ENCODE data around the gene MAFF.

The MAFF gene

GRCh38 chr22:38248280-38248679, 46.5 kb downstream of the MAFF start:
- no peak for DNase-seq (ENCODE audit: low spot score in 2 of 2)
- Histone ChIP-seq H3K36me3 (replicated peaks) (peaks cover 4% of the 10 kb centered on the region; the same call in 1 of the 2 replicates), H3K27me3 (ENCODE audit: low read depth) (no peaks in the 10 kb centered on the region), H3K4me1 (no peaks in the 10 kb centered on the region), H3K9me3 (no peaks in the 10 kb centered on the region), H3K4me3 (no peak overlapping the region)
- in situ Hi-C loops (cut with MboI; ENCODE audit: low sequenced_read_pairs): no loop called here

DNA sequence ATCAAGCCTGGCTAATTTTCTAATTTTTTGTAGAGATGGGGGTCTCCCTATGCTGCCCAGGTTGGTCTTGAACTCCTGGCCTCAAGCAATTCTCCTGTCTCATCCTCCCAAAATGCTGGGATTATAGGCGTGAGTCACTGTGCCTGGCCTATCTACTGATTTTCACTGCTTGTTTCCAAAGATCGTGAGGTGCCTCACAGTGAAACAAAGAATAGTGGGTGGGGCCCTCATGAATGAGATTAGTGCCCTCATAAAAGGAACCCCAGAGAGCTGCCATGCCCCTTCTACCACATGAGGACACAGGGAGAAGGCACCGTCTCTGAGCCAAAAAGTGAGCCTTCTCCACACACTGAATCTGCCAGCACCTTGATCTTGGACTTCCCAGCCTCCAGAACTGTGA, 47.5 kb downstream of the MAFF start:
- Histone ChIP-seq H3K4me3 (no peak overlapping the region), H3K4me1 (no peaks in the 10 kb centered on the region), H3K9me3 (no peaks in the 10 kb centered on the region), H3K36me3 (replicated peaks) (peaks cover 4% of the 10 kb centered on the region; the same call in 1 of the 2 replicates), H3K27me3 (ENCODE audit: low read depth) (no peaks in the 10 kb centered on the region)
- in situ Hi-C loops (cut with MboI; ENCODE audit: low sequenced_read_pairs): no loop called here
- no peak for DNase-seq (ENCODE audit: low spot score in 2 of 2)

- DNase-seq (ENCODE audit: low spot score in 2 of 2): no peak
These were observed 48.2 kb downstream of the MAFF start for GRCh38 chr22:38249803-38250642.

DNA sequence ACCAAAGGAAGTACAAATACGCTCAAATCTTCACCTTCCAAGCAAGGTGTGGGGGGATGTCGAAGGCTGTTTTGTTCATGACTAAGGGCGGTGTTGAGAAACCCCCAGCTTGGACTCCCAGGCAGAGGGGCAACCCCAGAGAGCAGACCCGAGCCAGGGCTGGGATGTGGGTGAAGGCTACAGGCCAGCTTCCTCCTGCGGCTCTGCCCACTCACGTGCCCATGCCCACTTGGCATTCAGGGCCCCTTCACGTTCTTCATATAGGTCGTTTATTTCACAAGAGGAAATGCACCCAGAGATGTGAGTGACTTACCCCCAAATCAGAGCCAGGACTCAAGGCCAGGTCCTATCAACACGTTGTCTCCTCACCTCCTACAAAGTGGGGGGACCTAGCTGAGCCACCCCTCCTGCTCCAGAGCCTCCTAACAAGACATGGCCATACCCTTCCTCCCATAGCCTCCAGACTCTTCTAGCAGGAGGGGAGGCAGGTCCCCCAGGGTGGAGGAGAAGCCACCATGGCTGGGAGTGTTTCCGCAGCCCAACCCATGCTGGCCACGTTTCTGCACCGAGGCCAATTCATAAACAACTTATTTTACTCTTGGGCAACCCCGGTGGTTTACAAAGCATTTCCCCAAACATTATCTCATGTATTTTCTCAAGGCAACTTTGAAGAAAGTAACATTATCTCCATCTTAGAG, 49.0 kb downstream of the MAFF start:
- DNase-seq (ENCODE audit: low spot score in 2 of 2): no peak
- Histone ChIP-seq H3K4me1 (no peaks in the 10 kb centered on the region), H3K4me3 (no peak overlapping the region), H3K27me3 (ENCODE audit: low read depth) (no peaks in the 10 kb centered on the region), H3K9me3 (no peaks in the 10 kb centered on the region), H3K36me3 (replicated peaks) (no peaks in the 10 kb centered on the region; the same call in 1 of the 2 replicates)
- in situ Hi-C loops (cut with MboI; ENCODE audit: low sequenced_read_pairs): no loop called here

More at GRCh38 chr22:38249803-38250642, 48.2 kb downstream of the MAFF start:
- Histone ChIP-seq H3K4me3 (no peak overlapping the region), H3K4me1 (no peaks in the 10 kb centered on the region), H3K36me3 (replicated peaks) (no peaks in the 10 kb centered on the region; the same call in 1 of the 2 replicates), H3K9me3 (no peaks in the 10 kb centered on the region), H3K27me3 (ENCODE audit: low read depth) (no peaks in the 10 kb centered on the region)
- in situ Hi-C loops (cut with MboI; ENCODE audit: low sequenced_read_pairs): no loop called here

GRCh38 chr22:38251341-38251692, 49.5 kb downstream of the MAFF start:
- in situ Hi-C loops (cut with MboI; ENCODE audit: low sequenced_read_pairs): no loop called here
- H3K9me3 ChIP-seq: no peaks in the 10 kb centered on the region

GRCh38 chr22:38255697-38256096, 53.9 kb downstream of the MAFF start:
- in situ Hi-C loops (cut with MboI; ENCODE audit: low sequenced_read_pairs): no loop called here
- Histone ChIP-seq H3K4me1 (no peaks in the 10 kb centered on the region), H3K36me3 (replicated peaks) (no peaks in the 10 kb centered on the region)

More at GRCh38 chr22:38251341-38251692, 49.5 kb downstream of the MAFF start:
- H3K4me3 ChIP-seq: no peak overlapping the region
- DNase-seq (ENCODE audit: low spot score in 2 of 2): no peak
- no peaks in the 10 kb centered on the region; the same call in 1 of the 2 replicates for H3K36me3 ChIP-seq (replicated peaks)
- H3K4me1 ChIP-seq: no peaks in the 10 kb centered on the region
- H3K27me3 ChIP-seq (ENCODE audit: low read depth): no peaks in the 10 kb centered on the region

DNA sequence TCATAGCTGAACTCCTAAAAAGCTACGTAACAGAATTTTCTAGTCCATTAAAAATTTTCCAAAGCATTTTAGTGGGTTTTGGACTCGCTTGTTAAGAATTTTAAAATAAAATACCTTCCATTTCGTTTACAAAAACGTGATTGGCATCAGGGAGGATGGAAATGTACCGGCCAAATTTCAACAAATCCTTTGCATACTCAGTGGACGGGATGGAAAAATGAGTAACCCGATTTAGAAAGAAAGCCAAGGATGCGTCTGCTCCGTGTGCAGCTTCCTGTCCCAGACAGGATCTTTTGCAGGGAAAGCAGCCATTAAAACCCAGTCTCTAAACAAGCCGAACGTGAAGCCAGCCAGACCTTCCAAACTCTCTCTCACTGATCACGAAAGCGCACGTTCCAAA, 55.4 kb downstream of the MAFF start:
- H3K4me3 ChIP-seq: no peak overlapping the region
- no peaks in the 10 kb centered on the region for H3K36me3 ChIP-seq (replicated peaks)
- no peaks in the 10 kb centered on the region for H3K4me1 ChIP-seq
- no peaks in the 10 kb centered on the region for H3K27me3 ChIP-seq (ENCODE audit: low read depth)
- DNase-seq (ENCODE audit: low spot score in 2 of 2): no peak
- no peaks in the 10 kb centered on the region for H3K9me3 ChIP-seq
- in situ Hi-C loops (cut with MboI; ENCODE audit: low sequenced_read_pairs): no loop called here

More at GRCh38 chr22:38255697-38256096, 53.9 kb downstream of the MAFF start:
- no peak for DNase-seq (ENCODE audit: low spot score in 2 of 2)
- Histone ChIP-seq H3K27me3 (ENCODE audit: low read depth) (no peaks in the 10 kb centered on the region), H3K9me3 (no peaks in the 10 kb centered on the region), H3K4me3 (no peak overlapping the region)

- no peaks in the 10 kb centered on the region for H3K27me3 ChIP-seq (ENCODE audit: low read depth)
- no peaks in the 10 kb centered on the region for H3K4me1 ChIP-seq
- no peak for DNase-seq (ENCODE audit: low spot score in 2 of 2)
- no peaks in the 10 kb centered on the region for H3K9me3 ChIP-seq
- no peak overlapping the region for H3K4me3 ChIP-seq
- in situ Hi-C loops (cut with MboI; ENCODE audit: low sequenced_read_pairs): no loop called here
- H3K36me3 ChIP-seq (replicated peaks): no peaks in the 10 kb centered on the region
These were observed 56.0 kb downstream of the MAFF start for GRCh38 chr22:38257650-38258250.

DNA sequence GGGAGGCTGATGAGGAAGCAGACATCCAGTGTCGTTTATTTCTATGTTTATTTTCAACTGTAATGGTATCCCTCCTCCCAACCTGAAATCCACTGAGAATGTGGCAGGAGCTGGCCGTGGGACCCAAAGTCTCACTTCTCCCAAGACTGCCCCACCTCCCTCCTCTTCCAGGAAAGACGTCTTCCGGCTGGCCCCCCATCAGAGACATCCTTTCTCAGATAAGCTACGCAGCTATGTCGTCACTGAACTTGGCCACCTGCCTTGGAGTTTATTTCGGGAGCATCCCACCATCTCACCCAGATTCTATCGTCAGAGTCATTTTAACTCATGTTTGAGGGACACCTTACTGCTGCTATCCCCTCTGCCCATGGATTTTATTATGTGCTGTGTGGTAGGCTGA, 57.1 kb downstream of the MAFF start:
- H3K36me3 ChIP-seq (replicated peaks): no peaks in the 10 kb centered on the region
- in situ Hi-C loops (cut with MboI; ENCODE audit: low sequenced_read_pairs): no loop called here
- no peak for DNase-seq (ENCODE audit: low spot score in 2 of 2)
- H3K4me3 ChIP-seq: no peak overlapping the region
- H3K27me3 ChIP-seq (ENCODE audit: low read depth): no peaks in the 10 kb centered on the region
- H3K4me1 ChIP-seq: no peaks in the 10 kb centered on the region
- H3K9me3 ChIP-seq: no peaks in the 10 kb centered on the region

DNA sequence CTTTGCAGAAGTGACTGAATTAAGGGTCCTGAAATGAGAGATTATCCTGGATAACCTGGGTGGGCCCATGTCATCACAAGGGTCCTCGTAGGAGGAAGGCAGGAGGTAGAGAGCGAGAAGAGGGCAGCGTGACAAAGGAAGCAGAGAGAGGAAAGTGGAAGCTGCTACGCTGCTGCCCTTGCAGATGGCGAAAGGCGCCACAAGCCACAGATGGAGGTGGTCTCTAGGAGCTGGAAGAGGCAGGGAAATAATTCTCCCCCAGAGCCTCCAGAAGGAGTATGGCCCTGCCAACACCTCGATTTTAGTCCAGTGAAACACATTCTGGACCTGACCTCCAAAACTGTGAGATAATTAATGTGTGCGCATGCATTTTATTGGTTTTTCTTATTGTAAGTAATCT, 57.6 kb downstream of the MAFF start:
- Histone ChIP-seq H3K36me3 (replicated peaks) (no peaks in the 10 kb centered on the region), H3K4me1 (no peaks in the 10 kb centered on the region), H3K9me3 (no peaks in the 10 kb centered on the region), H3K27me3 (ENCODE audit: low read depth) (no peaks in the 10 kb centered on the region), H3K4me3 (no peak overlapping the region)
- in situ Hi-C loops (cut with MboI; ENCODE audit: low sequenced_read_pairs): no loop called here
- no peak for DNase-seq (ENCODE audit: low spot score in 2 of 2)

DNA sequence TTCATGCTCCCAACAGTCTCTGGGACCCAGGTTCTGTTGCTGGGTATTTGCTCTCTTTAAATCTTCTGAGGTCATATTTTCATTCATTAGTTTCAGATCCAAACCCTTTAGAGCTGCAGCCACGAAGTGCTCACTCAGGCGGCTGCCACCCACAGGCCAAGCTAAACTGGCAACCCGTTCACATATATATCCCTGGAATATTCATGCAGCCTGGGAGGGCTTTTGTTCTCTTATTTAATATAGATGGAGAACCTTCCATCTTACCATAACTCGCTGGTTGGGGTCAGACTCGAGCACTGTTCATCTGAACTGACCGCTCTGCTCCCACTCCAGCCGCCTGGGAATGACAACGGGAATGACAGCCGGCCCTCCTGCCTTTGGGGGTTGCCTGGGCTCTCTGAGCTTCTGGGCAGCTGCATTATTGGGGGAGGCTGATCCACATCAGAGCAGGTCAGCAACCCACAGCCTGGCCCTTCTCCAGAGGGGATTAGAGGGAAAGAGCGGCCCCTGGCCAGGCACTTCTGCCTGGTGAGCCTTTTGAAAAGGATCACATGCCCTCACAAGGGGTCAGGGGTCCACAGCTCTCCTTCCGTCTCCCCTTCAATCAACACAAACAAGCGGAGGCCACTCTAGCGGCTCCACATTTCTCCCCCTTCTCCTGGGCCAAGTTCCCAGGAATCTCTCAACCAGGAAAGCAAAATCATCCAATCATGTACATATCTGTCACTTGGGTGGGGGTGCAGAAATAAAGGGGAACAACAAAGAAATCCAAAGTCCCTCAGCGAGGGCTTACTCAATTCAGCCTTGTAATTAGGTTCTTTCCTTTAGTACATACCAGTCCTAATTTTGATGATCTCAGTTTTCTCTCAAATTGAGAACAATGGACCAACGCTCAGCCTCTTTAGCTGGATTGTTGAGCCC, 59.2 kb downstream of the MAFF start:
- no peak for DNase-seq (ENCODE audit: low spot score in 2 of 2)
- Histone ChIP-seq H3K4me1 (no peaks in the 10 kb centered on the region), H3K4me3 (no peak overlapping the region), H3K27me3 (ENCODE audit: low read depth) (no peaks in the 10 kb centered on the region), H3K9me3 (no peaks in the 10 kb centered on the region), H3K36me3 (replicated peaks) (no peaks in the 10 kb centered on the region)
- in situ Hi-C loops (cut with MboI; ENCODE audit: low sequenced_read_pairs): no loop called here

DNA sequence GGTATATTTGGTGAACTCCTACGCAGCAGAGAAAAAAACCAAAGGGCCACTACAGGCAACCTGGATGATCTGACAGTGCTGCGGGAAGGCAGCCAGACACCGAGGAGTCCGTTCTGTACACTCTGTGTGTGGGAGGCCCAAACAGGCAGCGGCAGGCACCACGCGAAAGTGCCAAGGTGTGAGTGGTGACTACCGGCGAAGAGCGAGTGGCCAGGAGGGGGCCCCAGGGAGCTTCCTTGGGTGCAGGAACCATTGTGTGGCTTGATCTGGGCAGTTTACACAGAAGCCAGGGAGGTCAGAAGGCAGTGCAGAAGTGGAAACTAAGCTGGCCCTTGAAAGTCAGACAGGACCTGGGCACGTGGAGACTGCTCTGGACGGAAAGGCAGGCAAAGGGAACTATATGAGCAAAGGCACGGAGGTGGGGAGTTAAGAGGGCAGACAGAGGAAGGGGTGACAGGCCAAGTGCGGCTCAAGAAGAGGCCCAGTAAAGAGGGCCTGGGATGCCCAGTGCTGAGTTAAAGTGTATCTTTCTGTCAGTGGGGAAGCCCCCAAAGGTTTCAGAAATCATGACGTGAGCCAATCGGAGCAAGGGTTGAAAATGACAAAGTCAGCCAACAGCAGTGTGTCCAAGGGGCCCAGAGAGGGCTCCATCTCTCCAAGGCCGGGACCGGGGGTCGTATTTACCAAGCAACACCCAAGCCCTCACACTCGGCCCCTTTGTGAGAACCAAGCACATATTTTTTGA, 60.4 kb downstream of the MAFF start:
- Histone ChIP-seq H3K27me3 (ENCODE audit: low read depth) (no peaks in the 10 kb centered on the region), H3K4me3 (no peak overlapping the region), H3K36me3 (replicated peaks) (no peaks in the 10 kb centered on the region), H3K9me3 (no peaks in the 10 kb centered on the region), H3K4me1 (no peaks in the 10 kb centered on the region)
- in situ Hi-C loops (cut with MboI; ENCODE audit: low sequenced_read_pairs): no loop called here
- DNase-seq (ENCODE audit: low spot score in 2 of 2): peak in 1 of 2 experiments; percentile 65

All from HAP-1 (cell line).